ENCODE data around the gene ZSWIM6. TPM values are rescaled to one million over a fixed set of nuclear protein-coding genes. Genes with fewer than 3 reads are reported as not detected.

Gene ZSWIM6
- total and polyA plus RNA-seq, 2 of the 4 experiments (the other 2 are of a cell fraction): 10.8 to 14.1 TPM

DNA sequence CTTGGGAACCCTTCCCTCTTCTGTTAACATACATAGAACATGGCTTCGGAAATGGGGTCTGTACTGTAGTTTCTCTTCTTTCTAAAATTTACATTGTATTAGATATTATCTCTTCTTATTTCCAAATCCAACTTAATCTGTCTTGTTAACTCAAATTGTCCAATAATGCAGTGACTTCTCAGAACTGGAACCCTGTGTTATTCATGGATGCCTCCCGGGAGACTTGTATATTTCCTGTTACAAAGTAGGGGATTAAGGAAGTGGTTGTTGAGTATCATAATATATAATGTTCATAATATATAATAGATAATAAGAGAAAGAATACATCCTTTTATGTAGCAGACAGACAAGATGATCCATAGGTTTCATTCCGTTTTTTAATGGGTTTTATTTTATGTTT lies 128.4 kb downstream of the ZSWIM6 start:
- H2BK5ac ChIP-seq (ENCODE audit: low read depth, low read length, poor library complexity, severe bottlenecking): no peak overlapping the region
- H2BK20ac ChIP-seq (ENCODE audit: low read depth, low read length): no peak overlapping the region
- intact Hi-C loops (cut with micrococcal nuclease): loop anchor here (10.0 kb wide), 2 partner anchors 126 to 406 kb away; partner anchors contain the start of gene ZSWIM6
- H4K91ac ChIP-seq (ENCODE audit: insufficient read depth, low read depth, low read length): no peak overlapping the region
- H2AK5ac ChIP-seq (ENCODE audit: low read depth, low read length): no peak overlapping the region
- TF ChIP-seq POLR2A (IDR thresholded peaks at IDR 0.05; ENCODE audit: low read depth, low read length) (no peak), CEBPB (IDR thresholded peaks at IDR 0.05; ENCODE audit: low read depth, low read length) (no peak), USF2 (IDR thresholded peaks at IDR 0.05; ENCODE audit: low read depth, low read length) (no peak)
- no peak overlapping the region for H3K27ac ChIP-seq (ENCODE audit: insufficient read depth, low read length)
- DNase-seq: no peak
- no peak overlapping the region for H3K14ac ChIP-seq (replicated peaks; ENCODE audit: low read depth, low read length)
- no peak overlapping the region for H3K9ac ChIP-seq (ENCODE audit: low read depth, low read length)
- H2AFZ ChIP-seq (replicated peaks; ENCODE audit: low read length, poor library complexity): no peak overlapping the region
- no peak overlapping the region for H3K4me3 ChIP-seq (ENCODE audit: insufficient read depth, low read depth, low read length)
- H3K36me3 ChIP-seq (ENCODE audit: control insufficient read depth, insufficient read depth, low read length): peaks cover under 1% of the 10 kb centered on the region; the same call in 1 of the 2 replicates
- H4K8ac ChIP-seq (ENCODE audit: low read depth in 2 of 2, low read length in 2 of 2): no peak overlapping the region
- H3K27me3 ChIP-seq (ENCODE audit: control insufficient read depth, insufficient read depth, low read length): no peaks in the 10 kb centered on the region
- H4K5ac ChIP-seq (ENCODE audit: low read depth, low read length): no peak overlapping the region
- H3K56ac ChIP-seq (ENCODE audit: extremely low read depth, insufficient read depth, low read length): no peak overlapping the region
- no peak overlapping the region for H2BK15ac ChIP-seq (ENCODE audit: low read depth, low read length)
- CTCF ChIA-PET: no interaction called here
- H2AK9ac ChIP-seq (replicated peaks; ENCODE audit: low read depth, low read length, poor library complexity): no peak overlapping the region
- H3K23ac ChIP-seq (ENCODE audit: low read depth, low read length): no peak overlapping the region
- peaks cover 10% of the 10 kb centered on the region for H3K9me1 ChIP-seq (ENCODE audit: insufficient read depth, low read length)
- no peak overlapping the region for H3K4ac ChIP-seq (ENCODE audit: low read depth, low read length)
- H3K18ac ChIP-seq (ENCODE audit: low read depth, low read length): no peak overlapping the region
- dilution Hi-C loops (cut with HindIII; ENCODE audit: low sequenced_read_pairs, unreplicated experiment): no loop called here
- no peak for ATAC-seq (ENCODE audit: low read depth)
- H3K79me1 ChIP-seq (ENCODE audit: low read depth in 1 of 2, low read length in 2 of 2): peaks cover 31 to 67% of the 10 kb centered on the region in 2 experiments
- WGBS, 2 experiments (ENCODE audit: extremely low coverage in 2 of 2, insufficient read length in 1 of 2): no CpG with 5 or more reads among the region's 3 CpGs
- peaks cover 11% of the 10 kb centered on the region for H3K4me1 ChIP-seq (ENCODE audit: control insufficient read depth, insufficient read depth, low read length)
- in situ Hi-C loops (cut with MboI; ENCODE audit: low sequenced_read_pairs): no loop called here
- no peak overlapping the region for H2BK120ac ChIP-seq (ENCODE audit: low read depth, low read length)
- BruUV-seq (replicated peaks): no TSS peak
- H3K4me2 ChIP-seq (ENCODE audit: low read depth, low read length): no peak overlapping the region
- POLR2A ChIA-PET (ENCODE audit: unreplicated experiment): no interaction called here
- no peaks in the 10 kb centered on the region for H3K9me3 ChIP-seq (ENCODE audit: control insufficient read depth, insufficient read depth, low read length)
- peaks cover 58% of the 10 kb centered on the region for H4K20me1 ChIP-seq (ENCODE audit: insufficient read depth, low read length)
